ENCODE data around the gene SDR42E2. TPM values are rescaled to one million over a fixed set of nuclear protein-coding genes. Genes with fewer than 3 reads are reported as not detected.

The SDR42E2 gene
- total RNA-seq, 1 experiment from 2014 or later = 0.05 TPM

GRCh38 chr16:22164482-22164881 is 2.2 kb downstream of the SDR42E2 start:
- intact Hi-C loops (cut with micrococcal nuclease; ENCODE audit: unreplicated experiment) = no loop called here
- TF ChIP-seq, protein P1, sequence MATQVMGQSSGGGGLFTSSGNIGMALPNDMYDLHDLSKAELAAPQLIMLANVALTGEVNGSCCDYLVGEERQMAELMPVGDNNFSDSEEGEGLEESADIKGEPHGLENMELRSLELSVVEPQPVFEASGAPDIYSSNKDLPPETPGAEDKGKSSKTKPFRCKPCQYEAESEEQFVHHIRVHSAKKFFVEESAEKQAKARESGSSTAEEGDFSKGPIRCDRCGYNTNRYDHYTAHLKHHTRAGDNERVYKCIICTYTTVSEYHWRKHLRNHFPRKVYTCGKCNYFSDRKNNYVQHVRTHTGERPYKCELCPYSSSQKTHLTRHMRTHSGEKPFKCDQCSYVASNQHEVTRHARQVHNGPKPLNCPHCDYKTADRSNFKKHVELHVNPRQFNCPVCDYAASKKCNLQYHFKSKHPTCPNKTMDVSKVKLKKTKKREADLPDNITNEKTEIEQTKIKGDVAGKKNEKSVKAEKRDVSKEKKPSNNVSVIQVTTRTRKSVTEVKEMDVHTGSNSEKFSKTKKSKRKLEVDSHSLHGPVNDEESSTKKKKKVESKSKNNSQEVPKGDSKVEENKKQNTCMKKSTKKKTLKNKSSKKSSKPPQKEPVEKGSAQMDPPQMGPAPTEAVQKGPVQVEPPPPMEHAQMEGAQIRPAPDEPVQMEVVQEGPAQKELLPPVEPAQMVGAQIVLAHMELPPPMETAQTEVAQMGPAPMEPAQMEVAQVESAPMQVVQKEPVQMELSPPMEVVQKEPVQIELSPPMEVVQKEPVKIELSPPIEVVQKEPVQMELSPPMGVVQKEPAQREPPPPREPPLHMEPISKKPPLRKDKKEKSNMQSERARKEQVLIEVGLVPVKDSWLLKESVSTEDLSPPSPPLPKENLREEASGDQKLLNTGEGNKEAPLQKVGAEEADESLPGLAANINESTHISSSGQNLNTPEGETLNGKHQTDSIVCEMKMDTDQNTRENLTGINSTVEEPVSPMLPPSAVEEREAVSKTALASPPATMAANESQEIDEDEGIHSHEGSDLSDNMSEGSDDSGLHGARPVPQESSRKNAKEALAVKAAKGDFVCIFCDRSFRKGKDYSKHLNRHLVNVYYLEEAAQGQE (IDR thresholded peaks at IDR 0.05; ENCODE audit: insufficient read depth in 1 of 2, low read depth in 2 of 2, low read length in 1 of 2) = no peak
- TF ChIP-seq TCF7L2 (IDR thresholded peaks at IDR 0.05; ENCODE audit: low read depth, low read length) (no peak), POLR2AphosphoS5 (IDR thresholded peaks at IDR 0.05; ENCODE audit: low read depth, low read length) (no peak), SIN3A (IDR thresholded peaks at IDR 0.05; ENCODE audit: borderline replicate concordance, insufficient read depth, low read depth, low read length) (no peak)
- TF ChIP-seq, protein P2, sequence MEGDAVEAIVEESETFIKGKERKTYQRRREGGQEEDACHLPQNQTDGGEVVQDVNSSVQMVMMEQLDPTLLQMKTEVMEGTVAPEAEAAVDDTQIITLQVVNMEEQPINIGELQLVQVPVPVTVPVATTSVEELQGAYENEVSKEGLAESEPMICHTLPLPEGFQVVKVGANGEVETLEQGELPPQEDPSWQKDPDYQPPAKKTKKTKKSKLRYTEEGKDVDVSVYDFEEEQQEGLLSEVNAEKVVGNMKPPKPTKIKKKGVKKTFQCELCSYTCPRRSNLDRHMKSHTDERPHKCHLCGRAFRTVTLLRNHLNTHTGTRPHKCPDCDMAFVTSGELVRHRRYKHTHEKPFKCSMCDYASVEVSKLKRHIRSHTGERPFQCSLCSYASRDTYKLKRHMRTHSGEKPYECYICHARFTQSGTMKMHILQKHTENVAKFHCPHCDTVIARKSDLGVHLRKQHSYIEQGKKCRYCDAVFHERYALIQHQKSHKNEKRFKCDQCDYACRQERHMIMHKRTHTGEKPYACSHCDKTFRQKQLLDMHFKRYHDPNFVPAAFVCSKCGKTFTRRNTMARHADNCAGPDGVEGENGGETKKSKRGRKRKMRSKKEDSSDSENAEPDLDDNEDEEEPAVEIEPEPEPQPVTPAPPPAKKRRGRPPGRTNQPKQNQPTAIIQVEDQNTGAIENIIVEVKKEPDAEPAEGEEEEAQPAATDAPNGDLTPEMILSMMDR (IDR thresholded peaks at IDR 0.05) = no peak

GRCh38 chr16:22165508-22166285 is 3.4 kb downstream of the SDR42E2 start:
- no TSS peak for BruUV-seq (replicated peaks)
- in situ Hi-C loops (cut with HindIII; ENCODE audit: low pct_unique_long_range_greater_than_20kb, low sequenced_read_pairs) = no loop called here
- CTCF ChIA-PET = interaction anchor here (0.7 kb wide), 1 partner anchor 454 kb away, joined by 3 read pairs; no protein-coding TSS in a partner anchor

More at GRCh38 chr16:22164482-22164881, 2.2 kb downstream of the SDR42E2 start:
- peaks cover 3% of the 10 kb centered on the region; the same call in 1 of the 2 replicates for H3K4me1 ChIP-seq (ENCODE audit: control insufficient read depth, insufficient read depth, low read length)
- in situ Hi-C loops (cut with HindIII; ENCODE audit: low pct_unique_long_range_greater_than_20kb, low sequenced_read_pairs) = no loop called here
- DNase-seq (ENCODE audit: low read depth, low spot score) (no peak), ATAC-seq (no peak)
- H3K4me3 ChIP-seq (ENCODE audit: low read depth in 2 of 2, low read length in 2 of 2) = no peak overlapping the region
- no peak overlapping the region for H3K27ac ChIP-seq (ENCODE audit: low read length)
- BruUV-seq (replicated peaks) = no TSS peak
- H3K27me3 ChIP-seq (ENCODE audit: control insufficient read depth, insufficient read depth, low read length) = peaks cover 11% of the 10 kb centered on the region
- H3K36me3 ChIP-seq (ENCODE audit: control insufficient read depth, insufficient read depth, low read length) = no peaks in the 10 kb centered on the region
- CTCF ChIA-PET = no interaction called here
- POLR2A ChIA-PET = no interaction called here
- no peaks in the 10 kb centered on the region for H3K9me3 ChIP-seq (ENCODE audit: control insufficient read depth, insufficient read depth, low read depth, low read length)

More at GRCh38 chr16:22165508-22166285, 3.4 kb downstream of the SDR42E2 start:
- Histone ChIP-seq H3K4me3 (ENCODE audit: low read depth in 2 of 2, low read length in 2 of 2) (no peak overlapping the region), H3K36me3 (ENCODE audit: control insufficient read depth, insufficient read depth, low read length) (no peaks in the 10 kb centered on the region), H3K27ac (ENCODE audit: low read length) (no peak overlapping the region), H3K9me3 (ENCODE audit: control insufficient read depth, insufficient read depth, low read depth, low read length) (no peaks in the 10 kb centered on the region), H3K27me3 (ENCODE audit: control insufficient read depth, insufficient read depth, low read length) (peaks cover 8% of the 10 kb centered on the region), H3K4me1 (ENCODE audit: control insufficient read depth, insufficient read depth, low read length) (peaks cover 3% of the 10 kb centered on the region; the same call in 1 of the 2 replicates)
- DNase-seq (ENCODE audit: low read depth, low spot score) (no peak), ATAC-seq (no peak)
- POLR2A ChIA-PET = no interaction called here
- TF ChIP-seq POLR2AphosphoS5 (IDR thresholded peaks at IDR 0.05; ENCODE audit: low read depth, low read length) (no peak), SIN3A (IDR thresholded peaks at IDR 0.05; ENCODE audit: borderline replicate concordance, insufficient read depth, low read depth, low read length) (no peak), TCF7L2 (IDR thresholded peaks at IDR 0.05; ENCODE audit: low read depth, low read length) (no peak)
- TF ChIP-seq, protein P2 (IDR thresholded peaks at IDR 0.05) = no peak
- TF ChIP-seq, protein P1 (IDR thresholded peaks at IDR 0.05; ENCODE audit: insufficient read depth in 1 of 2, low read depth in 2 of 2, low read length in 1 of 2) = no peak
- intact Hi-C loops (cut with micrococcal nuclease; ENCODE audit: unreplicated experiment) = no loop called here
